Activated CD4-positive, alpha-beta T cell treated with anti-CD3 and anti-CD28 coated beads for 48 hours (primary cell): ENCODE data around the gene BPIFB3.

Source experiments
- DNase-seq: peaks from one replicate; pipeline ENCODE4 v3.0.0-alpha.2; 2020

Gene BPIFB3

GRCh38 chr20:33016581-33017109 is 37.1 kb upstream of the BPIFB3 start:
- no peak for DNase-seq

DNA sequence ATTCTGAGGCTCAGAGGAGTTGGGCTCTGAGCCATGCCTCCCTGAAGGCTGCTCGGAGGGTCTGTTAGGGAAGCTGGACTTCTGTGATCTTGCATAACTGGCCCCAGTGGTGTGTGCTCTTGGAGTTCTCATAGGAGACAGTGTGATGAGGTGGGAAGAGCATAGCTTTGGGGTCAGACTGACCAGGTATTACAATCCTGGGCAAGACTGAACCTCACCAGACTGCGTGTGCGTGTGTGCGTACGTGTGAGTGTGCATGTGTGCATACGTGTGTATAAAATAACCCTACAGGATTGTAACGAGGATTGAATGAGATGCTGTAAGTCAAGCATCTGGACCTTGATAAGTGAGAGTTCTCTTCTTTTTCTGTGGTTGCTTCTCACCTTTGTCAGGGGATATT is 36.2 kb upstream of the BPIFB3 start:
- no peak for DNase-seq

- no peak for DNase-seq
Measured at GRCh38 chr20:33018169-33018931, 35.4 kb upstream of the BPIFB3 start.

- DNase-seq = no peak
Measured at GRCh38 chr20:33019465-33020277, 34.0 kb upstream of the BPIFB3 start.

GRCh38 chr20:33020278-33021161 is 33.2 kb upstream of the BPIFB3 start:
- DNase-seq = no peak

GRCh38 chr20:33021879-33022278 is 31.8 kb upstream of the BPIFB3 start:
- DNase-seq = no peak

DNA sequence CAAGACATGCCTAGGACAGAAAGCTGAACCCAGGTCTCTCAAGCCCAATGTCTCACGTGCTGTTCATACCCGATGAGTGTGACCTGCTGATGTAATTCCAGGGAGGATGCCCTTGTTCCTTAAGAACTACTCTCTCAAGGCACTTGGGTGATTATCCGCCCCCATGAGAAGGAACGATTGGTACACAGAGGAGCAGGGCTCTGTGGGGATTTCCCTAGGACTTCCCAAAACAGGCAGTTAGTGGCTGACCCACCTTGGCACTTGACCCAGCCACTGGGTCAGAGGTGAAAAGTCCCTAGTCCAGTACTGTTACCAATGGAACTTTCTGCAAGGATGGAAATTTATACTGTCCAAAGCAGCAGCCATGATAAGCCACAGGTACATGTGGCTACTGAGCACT is 31.4 kb upstream of the BPIFB3 start:
- no peak for DNase-seq

DNA sequence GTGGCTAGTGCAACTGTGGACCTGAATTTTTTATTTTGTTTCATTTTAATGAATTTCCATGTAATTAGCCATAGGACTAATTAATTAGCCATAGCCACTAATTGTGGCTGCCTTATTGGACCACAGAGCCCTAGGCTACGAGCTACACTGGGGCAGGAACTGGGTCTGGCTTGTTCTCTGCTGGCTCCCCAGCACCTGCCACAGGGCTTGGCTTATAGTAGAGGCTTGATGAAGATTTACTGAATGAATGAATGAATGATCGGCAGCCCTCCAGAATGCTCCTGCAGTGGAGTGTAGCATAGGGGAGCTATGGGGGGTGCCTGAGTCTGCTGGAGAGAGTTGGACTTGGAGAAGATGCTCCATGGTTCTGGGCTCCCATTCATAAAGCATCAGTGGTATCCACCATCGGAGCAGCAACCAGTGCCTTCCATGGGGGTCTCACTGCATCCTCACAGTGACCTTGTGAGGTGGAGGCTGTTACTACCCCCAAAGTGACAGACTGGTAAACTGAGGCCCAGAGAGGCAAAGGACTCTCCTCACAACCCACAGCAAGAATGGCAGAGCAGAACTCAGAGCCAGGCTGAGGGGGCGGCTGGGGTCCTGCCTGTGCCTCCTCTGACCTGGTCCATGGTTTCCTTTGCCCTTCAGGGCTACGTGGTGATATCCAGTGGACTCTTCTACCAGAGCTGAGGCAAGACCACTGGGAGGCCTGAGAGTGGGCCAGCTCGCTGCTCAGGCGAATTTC is 30.8 kb upstream of the BPIFB3 start:
- no peak for DNase-seq

DNA sequence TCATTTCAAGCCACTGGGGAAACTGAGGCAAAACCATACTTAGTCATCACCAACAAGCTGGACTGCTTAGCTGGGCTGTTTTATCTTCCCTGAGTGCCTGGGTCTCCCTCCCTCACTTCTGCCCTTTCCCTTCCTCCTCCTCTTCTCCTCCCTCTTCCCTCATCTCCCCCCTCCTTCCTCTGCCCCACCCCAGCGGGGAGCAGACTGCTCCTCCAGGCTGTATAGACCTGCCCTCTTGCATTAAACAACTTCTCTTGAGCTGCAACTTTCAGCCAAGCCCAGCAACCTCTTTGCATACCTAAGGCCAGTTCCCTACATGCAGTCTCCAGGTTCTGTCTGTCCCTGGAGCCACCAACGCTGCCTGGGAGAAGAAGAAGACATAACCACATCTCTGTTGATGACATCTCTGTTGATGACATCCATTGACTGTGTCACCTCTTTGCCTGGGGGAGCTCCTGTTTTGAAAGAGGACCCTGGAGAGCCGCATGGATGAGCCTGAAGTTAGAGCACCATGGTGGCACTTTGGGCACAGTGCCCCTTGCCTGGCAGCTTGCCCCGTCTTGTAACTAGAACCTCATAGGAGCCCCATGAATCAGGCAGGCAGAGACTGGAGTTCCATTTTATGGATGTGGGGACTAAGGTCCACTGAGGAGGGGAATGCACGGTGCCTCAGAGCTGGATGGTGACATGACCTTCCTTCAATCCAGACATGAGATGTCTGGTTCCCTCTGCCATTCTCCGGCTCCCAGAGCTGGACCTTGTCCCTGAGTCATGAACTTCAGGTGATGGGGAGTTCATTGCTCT is 30.1 kb upstream of the BPIFB3 start:
- DNase-seq = no peak

GRCh38 chr20:33024243-33024560 is 29.5 kb upstream of the BPIFB3 start:
- no peak for DNase-seq

GRCh38 chr20:33024609-33025317 is 28.9 kb upstream of the BPIFB3 start:
- no peak for DNase-seq

- no peak for DNase-seq
Measured at GRCh38 chr20:33025318-33025876, 28.3 kb upstream of the BPIFB3 start.

GRCh38 chr20:33026072-33026778 is 27.5 kb upstream of the BPIFB3 start:
- no peak for DNase-seq

DNA sequence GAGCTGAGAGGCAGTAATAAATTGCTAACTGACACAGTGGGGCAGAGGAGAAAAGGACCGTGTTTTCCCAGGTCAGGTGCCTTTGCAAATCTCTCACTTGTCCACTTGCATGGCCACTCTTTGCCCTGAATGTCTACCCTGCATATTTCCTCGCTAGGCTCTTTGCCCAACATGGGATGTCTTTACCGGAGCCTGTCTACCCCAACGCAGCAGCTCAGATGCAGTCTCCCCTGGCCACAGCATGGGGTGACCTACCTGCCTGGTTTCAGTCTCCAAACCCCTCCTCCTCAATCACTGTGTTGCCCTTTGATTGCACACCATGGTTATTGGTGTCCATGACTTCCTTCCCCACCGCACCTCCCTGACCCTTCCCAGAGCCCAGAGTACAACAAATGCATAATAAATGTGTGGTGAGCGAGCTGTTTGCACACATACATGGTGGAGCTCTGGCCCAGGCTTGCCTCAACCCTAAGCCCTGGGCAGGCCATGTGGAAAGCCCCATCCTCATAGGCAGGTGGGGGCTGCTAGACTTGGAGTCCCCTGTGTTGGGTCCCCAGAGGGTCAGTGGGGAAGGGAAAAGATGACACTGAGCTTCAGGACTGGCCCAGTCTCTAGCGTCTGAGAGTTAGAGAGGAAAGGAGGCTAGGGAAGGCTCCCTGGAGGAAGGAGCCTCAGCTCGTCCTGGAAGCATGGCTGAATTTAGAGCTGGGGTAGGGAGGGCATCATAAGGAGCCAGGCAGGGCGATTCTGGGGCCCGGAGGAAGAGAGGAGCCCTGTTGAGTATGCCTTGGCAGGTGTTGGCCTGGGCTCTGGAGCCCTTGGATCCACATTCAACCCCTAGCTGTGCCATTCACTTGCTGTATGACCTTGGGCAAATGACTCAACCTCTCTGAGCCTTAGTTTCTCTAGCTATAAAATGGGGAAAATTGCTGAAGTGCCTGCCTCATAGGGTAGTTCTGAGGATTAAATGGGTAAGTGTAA is 26.6 kb upstream of the BPIFB3 start:
- no peak for DNase-seq

DNA sequence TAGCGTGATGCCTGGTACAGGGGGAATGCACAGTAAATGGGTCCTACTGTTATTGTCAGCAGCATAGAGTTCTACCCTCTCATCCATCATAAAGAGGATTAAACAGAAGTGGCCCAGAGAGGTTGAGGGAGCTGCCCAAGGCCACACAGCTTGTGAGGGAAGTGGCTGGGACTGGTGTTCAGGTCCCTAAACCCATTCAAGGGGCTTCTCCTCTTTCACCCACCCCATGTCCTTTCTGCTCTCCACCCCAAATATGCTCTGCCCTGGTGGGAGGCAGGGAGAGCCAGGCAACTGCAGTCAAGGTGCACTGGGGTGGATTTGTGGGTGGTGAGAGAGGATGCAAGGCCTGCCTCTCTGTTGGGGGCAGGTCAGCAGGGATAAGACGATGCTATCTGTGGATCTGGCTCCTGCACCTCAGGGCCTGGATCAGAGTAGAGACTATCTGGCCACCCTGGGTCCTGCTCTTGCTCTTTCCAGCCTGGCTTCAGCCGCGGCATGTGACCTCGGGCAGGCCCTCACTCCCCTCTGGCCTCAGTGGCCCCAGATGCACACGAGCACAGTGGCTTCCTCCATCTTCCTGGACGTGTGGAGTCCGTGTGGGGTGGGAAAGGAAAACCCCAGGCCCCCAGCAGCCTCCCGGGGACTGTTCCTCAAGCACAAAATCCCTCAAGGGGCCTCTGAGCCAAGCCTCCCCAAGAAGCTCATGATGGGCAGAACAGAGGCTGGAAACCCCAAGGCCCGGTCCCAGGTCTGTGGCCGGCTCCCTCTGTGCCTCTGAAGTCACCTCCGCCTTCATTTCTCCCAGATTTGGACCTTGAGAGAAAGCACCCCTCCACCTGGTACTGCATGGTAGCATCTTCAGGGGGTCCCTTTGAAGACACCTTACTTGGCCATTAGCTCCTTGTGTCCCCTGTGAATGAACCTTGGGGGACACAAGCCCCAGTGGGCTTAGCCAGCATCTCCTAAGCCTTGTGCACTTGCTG is 25.6 kb upstream of the BPIFB3 start:
- DNase-seq = no peak

DNA sequence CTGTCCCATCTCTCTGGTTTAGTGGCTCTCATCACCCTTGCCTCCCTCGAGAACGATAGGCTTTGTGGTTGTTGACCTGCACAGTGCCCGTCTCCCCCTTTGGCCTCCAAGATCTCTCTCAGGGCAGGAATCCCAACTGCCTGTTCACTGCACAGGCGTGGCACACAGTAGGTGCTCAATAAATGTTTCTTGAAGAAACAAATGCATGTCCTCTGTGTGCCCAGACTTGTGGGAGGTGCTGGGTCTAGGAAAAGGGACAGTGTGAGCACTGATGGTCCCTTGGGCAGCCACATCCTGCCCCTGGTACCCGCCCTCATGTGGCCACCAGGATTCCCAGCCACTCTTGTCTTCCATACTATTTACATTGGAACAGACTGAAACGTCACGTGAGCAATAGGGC is 24.8 kb upstream of the BPIFB3 start:
- no peak for DNase-seq

DNA sequence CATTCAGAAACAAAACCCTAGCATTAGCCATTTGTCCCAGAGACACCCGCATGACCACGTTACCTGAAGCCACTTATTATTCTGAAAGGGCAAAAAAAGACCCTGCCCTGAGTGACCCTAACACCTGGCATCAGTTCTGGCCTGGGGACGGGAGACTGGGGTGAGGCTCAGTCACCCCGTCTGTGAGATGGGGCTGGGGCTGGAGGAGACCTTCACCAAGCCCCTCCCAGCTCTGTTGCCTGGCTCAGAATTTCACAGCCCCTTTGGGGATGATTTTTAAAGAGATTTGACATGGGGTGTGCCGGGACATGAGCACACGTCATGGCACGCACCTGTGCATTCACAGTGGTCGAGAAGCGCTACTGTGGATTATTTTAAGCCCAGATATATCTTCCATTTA is 23.6 kb upstream of the BPIFB3 start:
- DNase-seq = no peak
